ENCODE data around the gene TMEM81.

TMEM81 gene

GRCh38 chr1:205038132-205038786, 46.0 kb downstream of the TMEM81 start:
- H3K9me3 ChIP-seq (ENCODE audit: insufficient read depth, low read length) = no peaks in the 10 kb centered on the region
- no peak for DNase-seq (ENCODE audit: low read depth, low spot score)

GRCh38 chr1:205037539-205037938, 46.7 kb downstream of the TMEM81 start:
- no peak overlapping the region for H3K4me3 ChIP-seq (ENCODE audit: insufficient read length, low read depth)
- DNase-seq (ENCODE audit: low read depth, low spot score) = no peak
- no peak for TF ChIP-seq ZNF274 (IDR thresholded peaks at IDR 0.05; ENCODE audit: low read depth, low read length)
- TF ChIP-seq SUZ12 (IDR thresholded peaks at IDR 0.05; ENCODE audit: extremely low read depth, insufficient read depth, insufficient read length) = no peak
- TF ChIP-seq YY1 (IDR thresholded peaks at IDR 0.05; ENCODE audit: insufficient read depth, insufficient read length) = no peak
- H3K4me1 ChIP-seq (ENCODE audit: insufficient read depth, insufficient read length) = peaks cover 3% of the 10 kb centered on the region
- H3K9me3 ChIP-seq (ENCODE audit: insufficient read depth, low read length) = no peaks in the 10 kb centered on the region
- no peaks in the 10 kb centered on the region for H3K36me3 ChIP-seq (ENCODE audit: insufficient read depth, insufficient read length, low read length)
- H3K27me3 ChIP-seq (ENCODE audit: insufficient read depth, insufficient read length) = peaks cover 46% of the 10 kb centered on the region
- no peak overlapping the region for H3K9ac ChIP-seq (ENCODE audit: insufficient read length, low read depth)

More at GRCh38 chr1:205038132-205038786, 46.0 kb downstream of the TMEM81 start:
- Histone ChIP-seq H3K4me1 (ENCODE audit: insufficient read depth, insufficient read length) (peaks cover 3% of the 10 kb centered on the region), H3K9ac (ENCODE audit: insufficient read length, low read depth) (no peak overlapping the region), H3K4me3 (ENCODE audit: insufficient read length, low read depth) (no peak overlapping the region), H3K27me3 (ENCODE audit: insufficient read depth, insufficient read length) (peaks cover 47% of the 10 kb centered on the region), H3K36me3 (ENCODE audit: insufficient read depth, insufficient read length, low read length) (no peaks in the 10 kb centered on the region)
- TF ChIP-seq ZNF274 (IDR thresholded peaks at IDR 0.05; ENCODE audit: low read depth, low read length) = no peak
- TF ChIP-seq YY1 (IDR thresholded peaks at IDR 0.05; ENCODE audit: insufficient read depth, insufficient read length) = no peak
- TF ChIP-seq SUZ12 (IDR thresholded peaks at IDR 0.05; ENCODE audit: extremely low read depth, insufficient read depth, insufficient read length) = no peak
